PC-9 (cell line): ENCODE data around the gene CCDC89.

ENCODE experiments used
- EZH2 ChIP-seq: fragments of 200-600 bp; sonication (generic); IDR thresholded peaks from 2 replicates; pipeline ENCODE4 v1.8.0; 2017; ENCODE audit warnings: antibody characterized with exemption, low read depth
- TF ChIP-seq, protein P1 (sequence below): fragments of 200-600 bp; sonication (generic); conservative IDR thresholded peaks from 2 replicates; pipeline ENCODE4 v1.6.1; 2017; ENCODE audit warnings: mixed run types, antibody characterized with exemption, mild to moderate bottlenecking, moderate library complexity

DNA sequence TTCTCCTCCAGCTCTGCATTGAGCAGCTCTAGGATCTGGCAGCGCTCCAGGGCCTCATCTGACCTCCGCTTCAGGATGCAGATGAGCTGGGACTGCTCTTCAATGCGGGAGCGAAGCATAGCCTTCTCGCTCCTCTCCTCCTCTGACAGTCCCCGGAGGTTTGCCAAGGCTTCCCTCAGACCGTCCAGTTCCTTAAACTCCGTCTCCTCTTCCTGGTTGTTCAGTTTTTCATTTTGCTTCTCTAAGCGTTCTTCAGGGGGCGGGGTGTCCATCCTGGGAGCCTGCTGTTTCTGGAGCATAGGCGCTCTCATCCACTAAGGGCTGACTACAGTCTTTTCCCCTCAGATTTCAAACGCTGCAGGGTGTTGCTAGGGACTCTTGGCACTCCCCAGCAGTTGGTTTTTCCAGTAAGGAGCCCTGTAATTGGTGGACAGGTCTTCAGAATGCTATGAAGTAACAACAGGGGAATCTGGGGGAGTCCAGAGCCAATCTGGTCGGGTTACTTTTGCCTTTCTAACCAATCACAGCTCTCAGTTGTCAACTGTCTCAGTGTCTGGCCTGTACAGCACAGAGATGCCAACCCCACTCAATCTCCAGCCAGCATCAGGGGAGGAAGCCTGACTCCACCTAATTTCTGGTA is at the start of gene CCDC89:
- no peak for TF ChIP-seq EZH2
- TF ChIP-seq, protein P1, sequence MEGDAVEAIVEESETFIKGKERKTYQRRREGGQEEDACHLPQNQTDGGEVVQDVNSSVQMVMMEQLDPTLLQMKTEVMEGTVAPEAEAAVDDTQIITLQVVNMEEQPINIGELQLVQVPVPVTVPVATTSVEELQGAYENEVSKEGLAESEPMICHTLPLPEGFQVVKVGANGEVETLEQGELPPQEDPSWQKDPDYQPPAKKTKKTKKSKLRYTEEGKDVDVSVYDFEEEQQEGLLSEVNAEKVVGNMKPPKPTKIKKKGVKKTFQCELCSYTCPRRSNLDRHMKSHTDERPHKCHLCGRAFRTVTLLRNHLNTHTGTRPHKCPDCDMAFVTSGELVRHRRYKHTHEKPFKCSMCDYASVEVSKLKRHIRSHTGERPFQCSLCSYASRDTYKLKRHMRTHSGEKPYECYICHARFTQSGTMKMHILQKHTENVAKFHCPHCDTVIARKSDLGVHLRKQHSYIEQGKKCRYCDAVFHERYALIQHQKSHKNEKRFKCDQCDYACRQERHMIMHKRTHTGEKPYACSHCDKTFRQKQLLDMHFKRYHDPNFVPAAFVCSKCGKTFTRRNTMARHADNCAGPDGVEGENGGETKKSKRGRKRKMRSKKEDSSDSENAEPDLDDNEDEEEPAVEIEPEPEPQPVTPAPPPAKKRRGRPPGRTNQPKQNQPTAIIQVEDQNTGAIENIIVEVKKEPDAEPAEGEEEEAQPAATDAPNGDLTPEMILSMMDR = no peak
